Esophagus (tissue), 2 donors: ENCODE results near the gene CLNK. TPM values are rescaled to one million over a fixed set of nuclear protein-coding genes. Genes with fewer than 3 reads are reported as not detected.

ENCODE experiments used
- H3K27ac ChIP-seq, 2 donors: one replicate each; pipeline ENCODE4 v1.5.1; 2013; ENCODE audit warnings: low read depth in 2 of 2, mild to moderate bottlenecking in 2 of 2, inconsistent platforms in 1 of 2, low read length in 1 of 2, moderate library complexity in 1 of 2
- H3K27me3 ChIP-seq, 2 donors: one replicate each; pipeline ENCODE4 v1.6.1; 2013; ENCODE audit warnings: low read length in 2 of 2, control low read depth in 1 of 2, mild to moderate bottlenecking in 1 of 2; ENCODE audit not compliant: insufficient read depth in 2 of 2, control insufficient read depth in 1 of 2
- H3K36me3 ChIP-seq, 2 donors: one replicate each; pipeline ENCODE4 v1.6.1; 2013; ENCODE audit warnings: low read length in 1 of 2; ENCODE audit not compliant: control insufficient read depth in 2 of 2, insufficient read depth in 2 of 2
- H3K4me1 ChIP-seq, 2 donors: one replicate each; pipeline ENCODE4 v1.6.1; 2013; ENCODE audit warnings: low read length in 1 of 2; ENCODE audit not compliant: control insufficient read depth in 2 of 2, insufficient read depth in 2 of 2
- H3K4me3 ChIP-seq, 2 donors: one replicate each; pipeline ENCODE4 v1.5.1; 2013; ENCODE audit warnings: low read length in 2 of 2, mild to moderate bottlenecking in 2 of 2, low read depth in 1 of 2, moderate library complexity in 1 of 2
- H3K9me3 ChIP-seq, 2 donors: one replicate each; pipeline ENCODE4 v1.6.1; 2013; ENCODE audit warnings: mild to moderate bottlenecking in 2 of 2, low read depth in 1 of 2, low read length in 1 of 2, moderate library complexity in 1 of 2; ENCODE audit not compliant: control insufficient read depth in 2 of 2, insufficient read depth in 1 of 2
- WGBS, 2 donors: extraction: QIAGEN DNeasy Blood & Tissue Kit; methylation state at CpG; one replicate each; pipeline ENCODE4 v1.1.7; 2013; 5-methylcytosine and 5-hydroxymethylcytosine counted together
- polyA plus RNA-seq, 2 donors: library from polyadenylated mRNA; stranded (reverse); fragments of 200-250 nt; gene quantifications; one replicate each; pipeline ENCODE4 v1.2.3, GENCODE V29; 2013
- donor health status: healthy with polysubstance abuse.
- donor health status: Bipolar disorder and iron deficiency.

Gene CLNK
- polyA plus RNA-seq, 2 donors = 0.05 TPM; not detected in 1

DNA sequence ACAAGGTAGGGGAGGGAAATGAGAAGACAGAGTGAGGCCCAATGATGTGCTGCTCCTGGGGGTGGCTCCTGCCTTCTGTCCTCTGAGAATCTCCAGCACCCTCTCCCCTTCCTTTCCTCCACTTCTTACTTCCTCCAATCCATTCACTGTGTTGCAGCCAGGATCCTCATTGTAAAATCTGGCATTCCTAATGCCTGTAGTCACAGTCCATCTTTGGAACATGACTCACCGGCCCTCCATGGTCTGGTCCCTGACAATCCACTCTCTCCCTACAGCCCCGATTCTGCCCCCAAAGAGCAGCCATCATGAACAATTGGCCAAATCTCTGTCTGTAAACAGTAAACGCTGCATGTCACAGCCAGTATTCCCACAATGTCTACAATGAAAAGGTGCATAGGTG is 72.9 kb downstream of the CLNK start:
- no peaks in the 10 kb centered on the region for H3K36me3 ChIP-seq
- no peak overlapping the region for H3K4me3 ChIP-seq
- no peaks in the 10 kb centered on the region for H3K27me3 ChIP-seq
- WGBS, 2 donors = 41 to 68% methylated on average over 3 of the region's 3 CpGs
- no peaks in the 10 kb centered on the region for H3K4me1 ChIP-seq
- no peak overlapping the region for H3K27ac ChIP-seq
- no peaks in the 10 kb centered on the region for H3K9me3 ChIP-seq

DNA sequence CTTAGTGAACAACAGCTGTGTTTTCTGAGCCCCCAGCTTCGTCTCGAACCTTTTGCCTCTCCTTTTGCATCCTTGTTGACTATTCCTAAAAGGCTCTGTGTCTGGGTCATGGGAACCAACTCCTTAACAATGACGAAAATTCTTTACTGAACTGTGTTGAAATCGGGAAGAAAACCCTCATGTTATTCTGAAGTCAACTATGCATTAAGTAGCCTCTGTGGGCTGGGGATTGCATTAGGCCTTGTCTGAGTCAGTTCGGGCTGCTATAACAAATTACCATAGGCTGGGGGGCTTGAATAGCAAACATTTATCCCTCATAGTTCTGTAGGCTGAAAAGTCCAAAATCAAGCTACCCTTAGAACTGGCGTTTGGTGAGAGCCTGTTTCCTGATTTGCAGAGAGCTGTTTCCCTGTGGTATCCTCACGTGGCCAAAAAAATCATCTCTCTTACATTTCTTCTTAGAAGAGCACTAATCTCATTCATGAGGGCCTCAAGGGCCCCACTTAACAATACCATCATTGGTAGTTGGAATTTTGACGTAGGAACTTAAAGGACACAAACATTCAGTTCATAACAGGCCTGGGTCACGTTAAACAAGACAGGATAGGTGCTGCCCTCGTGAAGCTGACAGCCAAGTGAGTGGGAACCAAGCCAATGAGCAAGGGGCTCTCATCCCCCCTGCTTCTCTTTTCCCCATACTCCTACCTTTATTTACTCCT is 75.9 kb downstream of the CLNK start:
- Histone ChIP-seq H3K27me3 (no peaks in the 10 kb centered on the region), H3K36me3 (no peaks in the 10 kb centered on the region), H3K4me1 (no peaks in the 10 kb centered on the region), H3K9me3 (no peaks in the 10 kb centered on the region), H3K4me3 (no peak overlapping the region), H3K27ac (no peak overlapping the region)
- 79 to 86% methylated on average over 10 of the region's 10 CpGs for WGBS, 2 donors

DNA sequence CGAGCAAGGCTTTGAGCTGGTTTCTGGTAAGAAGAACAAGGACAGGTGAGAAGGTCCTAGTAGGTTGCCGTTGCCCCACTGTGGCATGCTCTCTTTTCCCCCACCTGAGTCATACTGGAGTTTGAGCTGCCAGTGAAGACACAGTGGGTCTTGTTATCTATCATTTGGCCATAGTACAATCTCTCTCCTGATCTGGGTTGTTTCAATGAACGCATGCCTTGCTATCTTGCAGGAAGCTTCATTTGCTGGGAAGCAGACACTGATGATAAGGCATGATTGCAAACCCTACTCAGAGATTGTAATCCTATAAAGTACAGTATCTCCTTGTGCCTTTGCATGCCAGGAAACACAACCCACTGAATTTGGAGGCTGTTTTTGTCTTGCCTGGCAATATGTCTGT is 77.4 kb downstream of the CLNK start:
- Histone ChIP-seq H3K4me1 (no peaks in the 10 kb centered on the region), H3K4me3 (no peak overlapping the region), H3K27ac (no peak overlapping the region), H3K27me3 (no peaks in the 10 kb centered on the region), H3K36me3 (no peaks in the 10 kb centered on the region), H3K9me3 (no peaks in the 10 kb centered on the region)
- 74 to 82% methylated on average over 3 of the region's 3 CpGs for WGBS, 2 donors

DNA sequence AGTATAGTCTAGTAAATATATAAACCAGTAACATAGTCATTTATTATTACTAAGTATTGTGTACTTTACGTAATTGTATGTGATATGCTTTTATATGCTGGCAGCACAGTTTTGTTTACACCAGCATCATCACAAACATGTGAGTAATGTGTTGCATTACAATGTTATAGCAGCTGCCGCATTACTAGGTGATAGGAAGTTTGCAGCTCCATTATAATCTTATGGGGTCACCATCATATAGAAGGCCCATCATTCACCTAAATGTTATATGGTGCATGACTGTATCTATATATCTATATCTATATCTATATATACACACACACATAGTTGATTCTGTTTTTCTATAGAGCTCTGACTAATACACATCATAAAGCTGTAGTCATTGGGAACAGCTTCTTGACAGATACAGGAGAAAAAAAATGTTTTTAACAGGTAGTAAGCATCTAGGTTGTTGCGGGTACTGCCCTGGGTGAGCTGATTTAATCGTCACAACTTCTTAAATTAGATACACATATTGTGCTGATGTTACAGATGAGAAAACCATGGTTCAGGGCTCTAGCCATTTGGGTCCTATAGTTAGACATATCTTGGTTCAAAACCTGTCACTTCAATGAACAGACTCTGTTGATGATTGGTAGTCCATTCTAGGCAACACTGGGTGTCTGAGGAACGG is 77.9 kb downstream of the CLNK start:
- H3K4me1 ChIP-seq = no peaks in the 10 kb centered on the region
- no peaks in the 10 kb centered on the region for H3K9me3 ChIP-seq
- no peaks in the 10 kb centered on the region for H3K36me3 ChIP-seq
- no peak overlapping the region for H3K4me3 ChIP-seq
- H3K27me3 ChIP-seq = no peaks in the 10 kb centered on the region
- no peak overlapping the region for H3K27ac ChIP-seq
- WGBS, 2 donors = 71 to 75% methylated on average over 5 of the region's 5 CpGs

DNA sequence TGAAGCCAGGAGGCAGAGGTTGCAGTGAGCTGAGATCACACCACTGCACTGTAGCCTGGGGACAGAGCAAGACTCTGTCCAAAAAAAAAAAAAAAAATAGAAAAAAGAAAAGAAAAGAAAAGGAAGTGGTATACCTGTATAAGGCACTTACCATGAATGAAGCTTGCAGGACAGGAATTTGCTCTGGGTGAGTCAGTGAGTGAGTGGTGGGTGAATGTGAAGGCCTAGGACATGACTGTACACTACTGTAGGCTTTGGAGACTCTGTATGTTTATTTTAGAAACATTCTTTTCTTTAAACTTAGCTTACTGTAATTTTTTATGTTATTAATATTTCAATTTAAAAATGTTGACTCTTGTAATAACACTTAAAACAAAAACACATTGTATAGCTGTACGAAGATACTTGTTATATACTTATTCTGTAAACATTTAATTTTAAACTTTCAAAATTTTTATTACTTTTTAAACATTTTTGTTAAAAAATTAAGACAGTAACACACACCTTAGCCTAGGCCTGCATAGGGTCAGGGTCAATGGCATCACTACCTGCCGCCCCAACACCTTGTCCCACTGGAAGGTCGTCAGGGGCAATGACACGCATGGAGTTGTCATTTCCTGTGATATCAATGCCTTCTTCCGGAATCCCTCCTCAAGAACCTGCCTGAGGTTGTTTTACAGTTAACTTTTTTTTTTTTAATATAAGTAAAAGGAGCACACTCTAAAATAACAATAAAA is 78.7 kb downstream of the CLNK start:
- Histone ChIP-seq H3K4me3 (no peak overlapping the region), H3K4me1 (no peaks in the 10 kb centered on the region), H3K27ac (no peak overlapping the region), H3K27me3 (no peaks in the 10 kb centered on the region), H3K36me3 (no peaks in the 10 kb centered on the region), H3K9me3 (no peaks in the 10 kb centered on the region)
- 83 to 84% methylated on average over 5 of the region's 5 CpGs for WGBS, 2 donors

DNA sequence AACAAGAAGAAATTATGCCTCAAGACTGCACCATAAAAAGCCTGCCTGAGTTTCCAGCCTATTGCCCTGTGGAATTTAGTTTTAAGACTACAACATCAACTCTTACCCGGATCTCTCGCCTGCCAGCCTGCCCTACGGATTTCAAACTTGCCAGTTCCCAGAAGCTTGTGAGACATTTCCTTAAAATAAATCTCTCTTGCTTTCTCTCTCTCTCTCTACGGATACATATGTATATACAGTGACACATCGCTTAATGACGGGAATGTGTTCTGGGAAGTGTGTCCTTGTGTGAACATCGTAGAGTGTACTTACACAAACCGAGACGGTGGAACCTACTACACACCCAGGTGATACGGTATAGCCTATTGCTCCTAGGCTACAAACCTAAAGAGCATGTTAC is 79.5 kb downstream of the CLNK start:
- H3K9me3 ChIP-seq = no peaks in the 10 kb centered on the region
- 92 to 95% methylated on average over 10 of the region's 10 CpGs for WGBS, 2 donors
- H3K27ac ChIP-seq = no peak overlapping the region
- H3K4me3 ChIP-seq = no peak overlapping the region
- H3K4me1 ChIP-seq = no peaks in the 10 kb centered on the region
- H3K27me3 ChIP-seq = no peaks in the 10 kb centered on the region
- H3K36me3 ChIP-seq = no peaks in the 10 kb centered on the region

DNA sequence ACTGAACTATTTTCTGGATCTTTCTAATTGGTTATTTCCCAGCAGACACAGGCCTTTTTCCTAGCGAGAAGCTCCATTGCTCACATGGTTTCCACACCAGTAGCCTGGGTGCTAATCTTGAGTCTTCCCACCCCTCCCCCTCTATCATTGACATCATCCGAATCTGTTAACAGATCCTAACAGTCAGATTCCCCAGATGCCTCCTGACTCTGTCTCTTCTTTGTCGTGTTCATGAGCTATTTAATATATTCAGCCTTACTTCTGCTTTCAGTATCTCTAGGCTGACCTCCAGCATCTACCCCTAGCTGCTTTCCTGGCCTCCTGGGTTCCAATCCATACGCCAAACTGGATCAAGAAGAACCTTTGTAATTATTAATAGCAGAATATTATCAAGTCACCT is 85.0 kb downstream of the CLNK start:
- Histone ChIP-seq H3K36me3 (no peaks in the 10 kb centered on the region), H3K9me3 (no peaks in the 10 kb centered on the region)

DNA sequence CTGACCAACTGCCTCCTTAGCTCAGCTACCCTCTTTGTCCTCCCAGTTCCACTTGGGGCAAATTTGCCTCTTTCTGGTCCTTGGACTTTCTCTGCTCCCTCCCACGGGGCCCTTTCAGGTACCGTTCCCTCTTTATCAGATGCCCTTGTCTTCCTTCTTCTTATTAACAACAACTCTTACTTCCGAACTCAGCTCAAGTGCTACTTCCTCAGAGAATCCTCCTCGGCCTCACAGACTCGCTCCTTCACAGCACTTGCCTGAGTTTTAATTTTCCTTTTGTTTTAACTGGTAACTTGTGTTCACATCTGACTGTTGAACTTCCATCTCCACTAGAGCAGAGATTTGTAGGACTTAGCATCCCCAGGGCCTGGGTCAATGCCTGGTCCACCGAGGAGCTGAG is 85.7 kb downstream of the CLNK start:
- Histone ChIP-seq H3K36me3 (no peaks in the 10 kb centered on the region), H3K27ac (no peak overlapping the region), H3K4me3 (no peak overlapping the region), H3K9me3 (no peaks in the 10 kb centered on the region), H3K27me3 (no peaks in the 10 kb centered on the region), H3K4me1 (peaks cover 0 to 3% of the 10 kb centered on the region in 2 donors)
- 72 to 76% methylated on average over 6 of the region's 6 CpGs for WGBS, 2 donors

More for the DNA sequence above, 85.0 kb downstream of the CLNK start:
- no peaks in the 10 kb centered on the region for H3K27me3 ChIP-seq
- WGBS, 2 donors = 73 to 81% methylated on average over 4 of the region's 4 CpGs
- no peak overlapping the region for H3K27ac ChIP-seq
- H3K4me1 ChIP-seq = peaks cover 0 to 3% of the 10 kb centered on the region in 2 donors
- H3K4me3 ChIP-seq = no peak overlapping the region

DNA sequence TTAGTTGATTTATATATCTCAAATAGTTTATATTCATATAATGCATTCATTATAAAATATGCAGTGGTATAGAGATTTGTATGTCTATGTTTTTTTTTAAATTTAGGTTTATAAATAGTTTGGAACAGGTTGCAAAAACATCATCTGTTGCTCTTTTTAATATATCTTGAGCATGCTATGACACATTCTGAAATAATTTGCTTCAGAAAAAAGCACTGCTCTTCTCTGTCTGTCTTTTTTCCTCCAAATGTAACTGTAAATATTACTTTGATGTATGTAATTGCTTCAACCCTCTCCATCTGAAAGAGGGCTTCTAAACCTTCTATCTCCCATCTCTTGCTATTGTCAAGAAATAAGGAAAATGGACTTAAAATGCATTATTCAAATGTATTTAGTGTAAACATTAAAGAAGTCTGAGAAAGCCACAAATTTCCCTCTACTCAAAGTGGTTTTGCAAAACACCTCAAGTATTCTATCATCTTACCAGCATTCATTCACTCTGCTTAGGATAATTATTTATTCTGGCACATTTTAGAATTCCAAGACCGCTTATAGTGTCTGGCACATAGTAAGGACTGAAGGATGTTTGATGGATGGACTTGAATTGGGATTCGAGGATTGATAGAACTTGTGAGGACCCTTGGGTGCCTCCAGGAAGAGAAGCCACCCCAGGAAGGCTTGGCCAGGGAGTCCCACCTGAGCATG is 87.8 kb downstream of the CLNK start:
- Histone ChIP-seq H3K9me3 (no peaks in the 10 kb centered on the region), H3K36me3 (no peaks in the 10 kb centered on the region), H3K27ac (no peak overlapping the region), H3K4me1 (peaks cover 0 to 3% of the 10 kb centered on the region in 2 donors), H3K4me3 (no peak overlapping the region), H3K27me3 (no peaks in the 10 kb centered on the region)
- 86 to 90% methylated on average over 2 of the region's 2 CpGs for WGBS, 2 donors
